Measurements from ENCODE around the gene WDR91.

WDR91 gene

DNA sequence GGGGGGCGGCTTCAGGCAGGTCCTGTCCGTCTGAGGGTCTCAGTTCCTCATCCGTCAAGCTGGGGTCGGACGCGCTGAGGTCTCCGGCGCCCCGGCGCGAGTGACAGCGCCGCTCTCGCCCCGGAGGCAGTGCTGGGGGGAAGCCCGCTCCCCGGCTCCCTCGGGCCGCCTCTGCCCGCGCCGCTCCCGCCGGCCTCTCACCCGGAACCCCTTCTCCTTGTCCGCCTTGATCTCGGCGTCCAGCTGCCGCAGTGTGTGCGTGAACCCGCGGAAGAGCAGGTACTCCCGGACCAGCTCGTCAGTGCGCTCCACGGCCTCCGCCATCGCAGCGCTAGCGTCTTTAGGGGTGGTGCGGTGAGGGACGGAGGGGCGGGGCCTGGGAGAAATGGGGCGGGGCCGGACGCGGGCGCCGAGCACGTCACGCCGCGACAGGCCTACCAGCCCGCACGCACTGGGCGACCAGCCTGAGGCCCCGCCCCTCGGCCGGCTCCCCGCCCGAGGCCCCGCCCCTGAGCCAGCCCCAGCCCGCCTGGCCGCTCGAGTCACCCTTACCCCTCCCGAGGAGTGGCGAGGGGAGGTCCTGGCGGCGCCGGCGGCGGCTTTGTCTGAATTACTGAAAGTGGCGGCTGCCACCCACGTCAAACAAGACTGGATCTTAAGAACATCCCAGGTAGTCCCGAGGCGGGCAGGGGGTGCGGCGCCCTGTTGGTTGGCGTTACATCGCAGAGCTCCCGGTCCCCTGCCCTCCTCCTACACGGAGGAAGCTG, at the start of gene WDR91:
WDR91 (minus strand) TSS at position 348 of the 767 bp plus-strand sequence; CDS start at position 324, 24 bp downstream.
- H3K9me3 Mint-ChIP-seq: no peaks in the 10 kb centered on the region
- H3K27ac Mint-ChIP-seq: peak within 1 kb of the TSS; percentile 97
- H3K4me3 Mint-ChIP-seq: peak within 1 kb of the TSS; percentile 94
- peaks cover 53% of the 10 kb centered on the region for H3K4me1 Mint-ChIP-seq (ENCODE audit: low read depth)
- DNase-seq: peak; percentile 98
- H3K27me3 Mint-ChIP-seq: no peaks in the 10 kb centered on the region
- H3K36me3 Mint-ChIP-seq (ENCODE audit: low read depth): peaks cover 32% of the 10 kb centered on the region

DNA sequence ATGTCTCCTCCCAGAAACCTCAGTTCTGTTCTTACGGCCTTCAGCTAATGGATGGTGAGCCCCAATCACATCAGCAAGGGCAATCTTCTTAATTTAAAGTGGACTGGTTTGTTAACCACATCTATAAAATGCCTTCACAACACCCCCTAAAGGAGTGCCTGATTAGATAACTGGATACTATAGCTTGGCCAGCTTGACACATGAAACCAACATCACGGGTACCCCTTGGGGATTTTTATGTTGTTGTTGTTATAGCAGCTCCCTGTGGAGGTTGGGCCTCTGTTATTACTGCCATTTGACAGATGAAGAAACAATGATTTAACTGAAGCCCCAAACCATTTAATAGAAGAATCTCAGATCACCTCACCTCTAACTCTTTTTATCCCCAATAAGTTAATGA, 49.1 kb upstream of the WDR91 start:
- H3K27ac Mint-ChIP-seq: no peak overlapping the region
- H3K27me3 Mint-ChIP-seq: no peaks in the 10 kb centered on the region
- no peaks in the 10 kb centered on the region for H3K36me3 Mint-ChIP-seq (ENCODE audit: low read depth)
- H3K4me1 Mint-ChIP-seq (ENCODE audit: low read depth): no peaks in the 10 kb centered on the region
- DNase-seq: no peak
- H3K4me3 Mint-ChIP-seq: no peak overlapping the region
- peaks cover 6% of the 10 kb centered on the region for H3K9me3 Mint-ChIP-seq

- H3K4me1 Mint-ChIP-seq (ENCODE audit: low read depth): no peaks in the 10 kb centered on the region
- H3K27me3 Mint-ChIP-seq: no peaks in the 10 kb centered on the region
- H3K9me3 Mint-ChIP-seq: peaks cover 5% of the 10 kb centered on the region
- no peak overlapping the region for H3K27ac Mint-ChIP-seq
- H3K4me3 Mint-ChIP-seq: no peak overlapping the region
- H3K36me3 Mint-ChIP-seq (ENCODE audit: low read depth): no peaks in the 10 kb centered on the region
- DNase-seq: no peak
Measured at GRCh38 chr7:135259702-135260101, 48.4 kb upstream of the WDR91 start.

- H3K36me3 Mint-ChIP-seq (ENCODE audit: low read depth): no peaks in the 10 kb centered on the region
- peaks cover 2% of the 10 kb centered on the region for H3K9me3 Mint-ChIP-seq
- no peak overlapping the region for H3K27ac Mint-ChIP-seq
- no peaks in the 10 kb centered on the region for H3K27me3 Mint-ChIP-seq
- peaks cover 3% of the 10 kb centered on the region for H3K4me1 Mint-ChIP-seq (ENCODE audit: low read depth)
- H3K4me3 Mint-ChIP-seq: no peak overlapping the region
- DNase-seq: no peak
Measured at GRCh38 chr7:135258585-135258984, 47.3 kb upstream of the WDR91 start.

- DNase-seq: no peak
- no peak overlapping the region for H3K4me3 Mint-ChIP-seq
- no peak overlapping the region for H3K27ac Mint-ChIP-seq
- H3K9me3 Mint-ChIP-seq: no peaks in the 10 kb centered on the region
- no peaks in the 10 kb centered on the region for H3K27me3 Mint-ChIP-seq
- no peaks in the 10 kb centered on the region for H3K36me3 Mint-ChIP-seq (ENCODE audit: low read depth)
- peaks cover 3% of the 10 kb centered on the region for H3K4me1 Mint-ChIP-seq (ENCODE audit: low read depth)
Measured at GRCh38 chr7:135257790-135258189, 46.5 kb upstream of the WDR91 start.

GRCh38 chr7:135253851-135254771, 42.8 kb upstream of the WDR91 start:
- H3K9me3 Mint-ChIP-seq: no peaks in the 10 kb centered on the region
- H3K4me3 Mint-ChIP-seq: no peak overlapping the region
- no peaks in the 10 kb centered on the region for H3K36me3 Mint-ChIP-seq (ENCODE audit: low read depth)
- peaks cover 15% of the 10 kb centered on the region for H3K4me1 Mint-ChIP-seq (ENCODE audit: low read depth)
- no peaks in the 10 kb centered on the region for H3K27me3 Mint-ChIP-seq
- no peak overlapping the region for H3K27ac Mint-ChIP-seq
- DNase-seq: no peak

DNA sequence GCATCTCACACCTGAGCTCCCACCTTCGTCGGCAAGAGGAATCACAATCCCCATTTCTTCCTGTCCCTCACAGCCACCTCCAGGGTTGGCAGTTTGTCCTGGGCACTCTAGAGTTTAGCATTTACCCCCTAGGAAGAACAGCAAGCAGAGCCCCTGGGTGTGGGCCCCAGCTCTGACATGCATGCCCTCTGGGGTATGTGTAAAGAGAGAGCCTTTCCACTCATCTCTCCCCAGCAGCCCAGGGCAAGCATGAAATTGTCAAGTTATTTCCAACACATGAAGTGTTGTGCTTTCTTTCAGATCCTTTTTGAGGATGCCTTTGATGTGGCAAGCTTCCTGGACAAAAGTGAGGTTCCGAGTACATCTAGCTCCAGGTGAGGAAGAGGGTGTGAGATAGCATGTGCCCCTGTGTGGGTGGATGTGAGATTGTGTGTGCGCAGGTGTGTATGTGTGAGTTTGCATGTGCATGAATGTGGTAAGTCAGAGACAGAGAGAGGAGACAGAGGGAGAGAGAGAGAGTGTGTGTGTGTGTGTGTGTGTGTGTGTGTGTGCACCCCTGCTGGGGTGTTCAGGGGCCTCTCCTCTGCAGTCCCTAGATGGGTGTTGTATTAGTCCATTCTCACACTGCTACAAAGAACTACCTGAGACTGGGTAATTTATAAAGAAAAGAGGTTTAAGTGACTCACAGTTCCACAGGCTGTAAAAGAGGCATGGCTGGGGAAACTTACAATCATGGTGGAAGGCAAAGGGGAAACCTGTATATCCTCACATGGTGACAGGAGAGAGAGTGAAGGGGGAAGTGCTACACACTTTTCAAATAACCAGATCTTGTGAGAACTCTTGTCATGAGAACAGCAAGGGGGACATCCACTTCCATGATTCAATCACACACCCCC, 40.4 kb upstream of the WDR91 start:
- no peaks in the 10 kb centered on the region for H3K27me3 Mint-ChIP-seq
- H3K27ac Mint-ChIP-seq: peak overlapping the region; percentile 18
- no peak overlapping the region for H3K4me3 Mint-ChIP-seq
- no peak for DNase-seq
- H3K9me3 Mint-ChIP-seq: no peaks in the 10 kb centered on the region
- H3K36me3 Mint-ChIP-seq (ENCODE audit: low read depth): no peaks in the 10 kb centered on the region
- H3K4me1 Mint-ChIP-seq (ENCODE audit: low read depth): peaks cover 15% of the 10 kb centered on the region

DNA sequence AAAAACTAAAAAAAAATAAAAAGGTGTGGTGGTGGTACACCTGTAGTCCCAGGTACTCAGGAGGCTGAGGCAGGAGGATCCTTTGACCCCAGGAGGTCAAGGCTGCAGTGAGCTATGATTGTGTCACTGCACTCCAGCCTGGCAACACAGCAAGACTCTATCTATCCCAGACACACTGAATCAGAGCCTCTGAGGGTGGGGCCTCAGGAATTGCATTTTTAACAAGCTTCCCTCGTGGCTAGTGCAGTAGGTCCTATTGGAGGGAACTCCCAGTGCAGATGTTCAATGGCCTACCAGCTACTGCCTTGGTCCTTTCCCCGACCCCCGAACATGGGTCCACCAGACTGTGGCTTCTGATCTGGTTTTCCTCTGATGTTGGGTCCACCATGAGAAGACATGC, 37.2 kb upstream of the WDR91 start:
- Mint-ChIP-seq H3K4me3 (no peak overlapping the region), H3K36me3 (ENCODE audit: low read depth) (no peaks in the 10 kb centered on the region), H3K9me3 (no peaks in the 10 kb centered on the region), H3K27me3 (no peaks in the 10 kb centered on the region), H3K4me1 (ENCODE audit: low read depth) (peaks cover 12% of the 10 kb centered on the region), H3K27ac (no peak overlapping the region)
- no peak for DNase-seq

- Mint-ChIP-seq H3K27me3 (no peaks in the 10 kb centered on the region), H3K27ac (no peak overlapping the region), H3K4me1 (ENCODE audit: low read depth) (peaks cover 12% of the 10 kb centered on the region), H3K9me3 (no peaks in the 10 kb centered on the region), H3K36me3 (ENCODE audit: low read depth) (no peaks in the 10 kb centered on the region), H3K4me3 (no peak overlapping the region)
- no peak for DNase-seq
Measured at GRCh38 chr7:135247746-135248471, 36.6 kb upstream of the WDR91 start.

DNA sequence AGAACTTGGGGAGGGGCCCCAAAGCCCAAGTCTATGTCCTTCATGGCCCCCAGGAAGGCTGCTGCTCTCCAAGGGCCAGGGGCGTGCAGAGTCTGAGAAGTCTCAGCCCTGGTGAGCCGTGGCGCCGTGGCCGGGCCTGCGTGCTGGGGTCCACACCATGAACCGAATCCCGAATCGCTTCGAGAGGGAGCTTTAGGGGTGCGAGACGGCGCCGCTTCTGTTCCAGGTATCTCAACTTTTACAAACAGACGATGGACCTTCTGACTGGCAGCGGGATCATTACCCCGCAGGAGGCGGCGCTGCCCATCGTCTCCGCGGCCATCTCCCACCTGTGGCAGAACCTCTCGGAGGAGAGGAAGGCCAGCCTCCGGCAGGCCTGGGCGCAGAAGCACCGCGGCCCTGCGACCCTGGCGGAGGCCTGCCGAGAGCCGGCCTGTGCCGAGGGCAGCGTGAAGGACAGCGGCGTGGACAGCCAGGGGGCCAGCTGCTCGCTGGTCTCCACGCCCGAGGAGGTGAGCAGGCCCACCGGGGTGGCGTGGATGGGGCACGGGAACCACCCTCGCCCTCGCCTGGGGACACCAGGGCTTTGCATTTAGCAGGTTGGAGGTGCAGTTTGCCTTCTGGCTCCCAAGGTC, 35.0 kb upstream of the WDR91 start:
- Mint-ChIP-seq H3K4me1 (ENCODE audit: low read depth) (peaks cover 1% of the 10 kb centered on the region), H3K4me3 (no peak overlapping the region), H3K27me3 (peaks cover 4% of the 10 kb centered on the region), H3K36me3 (ENCODE audit: low read depth) (no peaks in the 10 kb centered on the region), H3K27ac (no peak overlapping the region), H3K9me3 (no peaks in the 10 kb centered on the region)
- DNase-seq: no peak

DNA sequence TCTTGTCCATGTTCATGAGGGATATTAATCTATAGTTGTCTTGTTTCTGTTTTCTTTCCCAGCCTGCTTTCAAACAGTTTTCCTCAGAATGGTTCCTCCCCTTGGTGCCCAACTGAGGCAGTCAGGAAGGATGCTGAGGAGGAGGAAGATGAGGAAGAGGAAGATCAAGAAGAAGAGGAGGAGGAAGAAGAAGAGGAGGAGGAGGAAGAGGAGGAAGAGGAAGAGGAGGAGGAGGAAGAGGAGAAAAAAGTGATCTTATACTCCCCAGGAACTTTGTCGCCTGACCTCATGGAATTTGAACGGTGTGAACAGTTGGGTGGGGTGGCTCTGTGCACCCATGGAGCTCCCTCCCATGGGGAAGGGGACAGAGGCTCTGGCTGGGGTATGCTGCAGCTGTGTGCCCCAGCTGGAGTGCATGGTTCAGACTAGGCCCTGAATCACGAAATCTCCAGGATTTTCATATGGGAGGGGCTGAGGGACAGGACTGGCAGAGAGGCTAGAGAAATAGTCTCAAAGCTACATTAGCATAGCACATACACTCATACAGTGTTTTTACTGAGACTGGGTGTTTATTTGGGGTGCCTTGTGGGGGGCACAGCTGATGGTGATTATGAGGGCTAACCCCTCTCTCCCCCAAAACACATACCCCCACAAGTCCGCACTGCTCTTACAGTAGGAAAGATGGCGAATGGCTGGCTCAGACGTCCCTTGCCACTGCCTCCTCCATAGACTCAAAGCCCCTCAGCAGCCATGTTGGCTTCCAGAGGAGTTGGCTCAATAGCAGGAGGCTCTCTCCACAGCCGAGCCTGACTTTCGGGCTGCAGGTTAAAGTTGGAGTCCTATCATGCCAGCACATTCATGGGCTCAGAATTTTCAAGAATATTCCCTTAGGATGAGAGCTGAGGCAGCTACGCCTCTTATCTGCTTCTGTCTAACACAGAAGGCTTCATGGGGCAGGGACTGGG, 34.2 kb upstream of the WDR91 start:
- H3K4me1 Mint-ChIP-seq (ENCODE audit: low read depth): no peaks in the 10 kb centered on the region
- H3K9me3 Mint-ChIP-seq: no peaks in the 10 kb centered on the region
- H3K4me3 Mint-ChIP-seq: no peak overlapping the region
- no peak for DNase-seq
- H3K27ac Mint-ChIP-seq: no peak overlapping the region
- H3K27me3 Mint-ChIP-seq: peaks cover 4% of the 10 kb centered on the region
- no peaks in the 10 kb centered on the region for H3K36me3 Mint-ChIP-seq (ENCODE audit: low read depth)

- Mint-ChIP-seq H3K27ac (no peak overlapping the region), H3K36me3 (ENCODE audit: low read depth) (no peaks in the 10 kb centered on the region), H3K27me3 (peaks cover 4% of the 10 kb centered on the region), H3K4me3 (no peak overlapping the region), H3K9me3 (no peaks in the 10 kb centered on the region), H3K4me1 (ENCODE audit: low read depth) (no peaks in the 10 kb centered on the region)
- no peak for DNase-seq
Measured at GRCh38 chr7:135242096-135242684, 30.9 kb upstream of the WDR91 start.

Measured in activated T-cell treated with anti-CD3 and anti-CD28 coated beads, Interleukin-2, amount 50 U/mL, for 24 hours (primary cell).